Thymus (tissue), 2 donors: Measurements from ENCODE around the gene OMD. TPM values are rescaled to one million over a fixed set of nuclear protein-coding genes. Genes with fewer than 3 reads are reported as not detected.

Experiments used
- polyA plus RNA-seq: library from polyadenylated mRNA; stranded (reverse); fragments of 200-250 nt; gene quantifications from one replicate; pipeline ENCODE4 v1.2.3, GENCODE V29; 2013
- total RNA-seq: library from RNA; stranded (reverse); fragments of 120-200 nt; gene quantifications from one replicate; pipeline ENCODE4 v1.2.4, GENCODE V29; 2013
- donor health status: healthy.

Gene OMD
- total and polyA plus RNA-seq, 2 donors: 0.61 to 1.3 TPM

Other genes with a start within 250 kb of the OMD start
- gene IARS1, start 130.8 kb downstream of the OMD start, total RNA-seq: 83.9 TPM
- gene IARS1, start 130.8 kb downstream of the OMD start, polyA plus RNA-seq: 30.8 TPM
- gene NOL8, start 99.1 kb downstream of the OMD start, total RNA-seq: 30.7 TPM
- 51.3 TPM for gene NOL8, start 99.1 kb downstream of the OMD start, polyA plus RNA-seq
- gene CENPP, start 98.5 kb downstream of the OMD start, total RNA-seq: 13.8 TPM
- 3.9 TPM for gene CENPP, start 98.5 kb downstream of the OMD start, polyA plus RNA-seq
- gene OGN, start 19.9 kb downstream of the OMD start, total RNA-seq: 10.1 TPM
- 3.4 TPM for gene OGN, start 19.9 kb downstream of the OMD start, polyA plus RNA-seq
- gene ASPN, start 58.0 kb upstream of the OMD start, total RNA-seq: 9.8 TPM
- gene ASPN, start 58.0 kb upstream of the OMD start, polyA plus RNA-seq: 3.9 TPM
- gene ECM2, start 111.5 kb upstream of the OMD start, total RNA-seq: 1.3 TPM
- gene ECM2, start 111.5 kb upstream of the OMD start, polyA plus RNA-seq: 3.5 TPM
- gene IPPK, start 245.7 kb upstream of the OMD start, total RNA-seq: 5.7 TPM
- 10.5 TPM for gene IPPK, start 245.7 kb upstream of the OMD start, polyA plus RNA-seq